ENCODE results near the gene PDK1.
A peak's percentile ranks its signal among the peaks of the same experiment; 100 is the strongest.
"Not testable (repeated sequence)": the region's sequence is repeated elsewhere in the genome, so short reads cannot be mapped to it uniquely, and the experiment has no call there.

The PDK1 gene

GRCh38 chr2:172555522-172556283 lies at the start of gene PDK1:
PDK1 (plus strand) TSS chr2:172556090; CDS start chr2:172556151, 61 bp downstream.
- peak; percentile 78 for DNase-seq

DNA sequence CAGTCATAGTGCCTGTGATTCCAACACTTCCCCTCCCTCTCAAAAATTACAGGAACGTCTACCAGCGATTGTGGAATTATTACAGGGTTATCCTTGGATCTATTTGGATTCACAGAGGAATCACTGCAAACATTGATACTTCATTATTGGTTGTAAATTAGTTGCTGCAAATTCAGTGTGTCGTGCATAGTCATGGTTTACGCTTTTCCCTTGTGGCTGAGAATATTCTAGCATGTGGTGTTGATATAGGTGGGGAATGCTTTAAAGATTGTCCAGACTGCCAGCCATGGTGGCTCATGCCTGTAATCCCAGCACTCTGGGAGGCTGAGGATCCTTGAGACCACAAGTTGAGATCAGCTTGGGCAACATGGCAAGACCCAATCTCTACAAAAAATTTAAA lies 48.7 kb upstream of the PDK1 start:
- no peak for DNase-seq

DNA sequence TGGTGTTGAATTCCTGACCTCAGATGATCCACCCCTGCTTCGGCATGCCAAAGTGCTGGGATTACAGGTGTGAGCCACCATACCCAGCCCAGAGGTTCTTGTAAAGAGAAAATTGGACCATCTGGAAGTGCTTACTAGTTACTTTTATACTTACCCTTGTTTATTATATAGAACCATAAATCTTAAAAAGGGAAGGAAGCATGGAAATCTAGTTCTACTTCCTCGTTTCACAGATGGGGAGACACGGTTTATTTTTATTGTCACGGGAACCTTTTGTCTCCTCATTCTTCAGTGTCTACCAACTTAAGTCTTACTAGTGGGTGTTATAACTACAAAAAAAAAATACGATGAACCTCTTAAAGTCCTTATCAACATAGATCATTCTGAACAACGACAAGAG lies 45.8 kb upstream of the PDK1 start:
- DNase-seq = no peak

DNA sequence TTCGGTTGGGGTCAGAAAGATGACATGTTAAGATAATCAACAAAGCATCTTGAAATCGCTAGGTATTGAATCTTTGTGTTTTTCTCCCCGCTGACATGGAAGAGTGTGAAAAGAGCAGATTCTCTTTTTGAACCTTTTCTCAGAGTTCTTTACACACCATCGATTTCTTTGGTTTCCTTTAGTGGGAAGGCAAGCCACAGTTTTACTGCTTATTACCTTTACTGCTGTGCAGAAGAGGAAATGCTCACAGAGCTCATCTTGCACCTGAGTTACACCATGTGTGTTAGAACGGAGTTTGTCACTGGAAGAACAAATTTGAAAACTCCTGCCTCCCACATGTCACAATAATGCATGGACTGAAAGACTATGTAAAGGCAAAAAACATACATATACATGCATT lies 45.3 kb upstream of the PDK1 start:
- DNase-seq = no peak

DNA sequence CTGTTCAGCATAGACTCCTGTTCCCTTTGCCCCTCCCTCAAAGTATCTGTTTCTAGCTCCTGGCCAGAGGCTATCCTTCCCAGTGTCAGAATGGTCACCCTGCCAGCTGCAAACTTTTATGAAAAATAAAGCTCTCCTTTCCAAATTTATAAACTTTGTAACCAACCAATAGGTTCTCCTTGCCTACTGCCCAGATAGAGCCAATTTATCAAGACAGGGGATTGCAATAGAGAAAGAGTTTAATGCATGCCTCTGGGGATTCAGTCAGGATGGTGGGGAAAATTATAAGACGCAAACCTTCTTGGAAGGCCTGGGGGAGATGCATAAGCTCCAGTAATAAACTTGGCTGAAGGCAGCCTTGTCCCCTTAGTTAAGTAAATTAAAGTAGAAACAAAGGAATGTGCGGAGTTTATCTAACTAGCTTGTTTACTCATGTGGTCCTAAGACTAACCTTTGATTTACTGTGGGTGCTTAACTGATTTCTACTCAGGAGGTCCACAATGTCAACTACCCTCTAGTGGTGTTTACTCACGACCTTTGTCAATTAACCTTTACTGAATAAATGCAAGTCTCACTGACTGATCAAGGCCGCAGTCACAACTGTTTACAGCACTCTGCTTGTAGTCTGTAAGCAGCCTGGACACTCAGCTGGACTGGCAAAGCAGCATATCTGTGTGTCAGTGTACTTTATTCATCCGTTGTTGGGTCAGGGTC lies 42.9 kb upstream of the PDK1 start:
- DNase-seq = no peak

DNA sequence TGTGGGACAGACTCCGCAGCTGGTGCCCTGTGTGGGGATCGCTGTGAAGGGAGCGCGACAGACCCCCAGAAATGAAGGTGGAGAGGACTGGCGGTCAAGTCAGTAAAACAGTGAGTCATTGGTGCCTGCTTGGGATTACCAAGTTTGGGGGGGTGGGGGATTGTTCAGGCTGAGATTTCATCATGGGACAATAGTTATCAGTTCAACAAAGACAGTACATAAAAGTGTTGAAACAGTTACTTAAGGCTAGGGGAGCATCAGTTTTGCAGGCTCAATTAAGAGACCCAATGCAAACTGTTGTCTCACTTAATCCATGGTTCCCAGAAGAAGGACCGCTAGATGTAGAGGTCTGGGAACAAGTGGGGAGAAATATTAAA lies 42.4 kb upstream of the PDK1 start:
- no peak for DNase-seq

DNA sequence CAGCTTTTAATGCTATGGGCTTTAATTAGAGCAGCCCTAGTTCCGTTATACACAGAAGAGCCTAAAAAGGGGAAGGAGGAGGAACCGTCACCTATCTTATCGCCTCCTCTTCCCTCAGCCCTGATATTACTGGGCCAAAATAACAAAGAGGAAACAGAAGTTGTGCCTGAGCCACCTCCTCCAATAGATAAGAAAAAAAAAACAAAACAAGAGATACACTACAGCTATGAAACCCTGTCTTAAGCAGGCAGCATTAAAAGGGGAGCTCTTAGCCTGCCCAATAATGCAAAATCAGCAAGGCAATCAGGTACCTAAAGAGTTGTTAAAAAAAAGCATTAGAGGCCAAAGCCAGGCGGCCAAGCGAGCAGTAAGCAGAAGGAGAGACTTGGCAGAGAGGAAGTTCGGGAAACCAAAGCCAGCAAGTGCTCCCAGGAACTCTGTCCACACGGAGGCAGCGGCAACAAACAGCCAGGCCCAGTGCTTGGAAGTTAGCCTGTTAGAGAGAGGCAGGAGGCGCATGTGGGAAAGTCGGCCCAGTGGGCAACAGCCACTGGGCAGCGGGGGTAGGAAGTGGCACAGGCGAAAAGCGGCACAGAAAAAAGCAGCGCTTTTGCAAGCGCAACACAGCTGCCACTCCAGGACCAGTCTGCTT lies 41.8 kb upstream of the PDK1 start:
- no peak for DNase-seq

DNA sequence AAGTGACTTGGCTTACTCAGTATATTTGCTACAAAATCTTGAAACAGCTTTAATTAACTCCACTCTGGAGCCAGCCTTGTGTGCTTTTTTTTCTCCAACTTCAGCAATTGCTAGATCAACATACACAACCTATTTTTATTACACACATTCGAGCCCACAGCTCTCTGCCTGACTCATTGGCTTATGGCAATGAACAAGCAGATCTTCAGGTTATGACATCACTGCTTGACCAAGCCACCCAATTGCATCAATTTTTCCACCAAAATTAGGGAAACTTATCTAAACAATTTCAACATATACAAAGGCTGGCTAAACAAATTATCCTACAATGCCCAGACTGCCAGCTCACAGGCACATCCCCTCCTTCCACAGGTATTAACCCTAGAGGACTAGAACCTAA lies 39.6 kb upstream of the PDK1 start:
- DNase-seq = no peak

GRCh38 chr2:172518995-172519394 lies 36.9 kb upstream of the PDK1 start:
- no peak for DNase-seq

DNA sequence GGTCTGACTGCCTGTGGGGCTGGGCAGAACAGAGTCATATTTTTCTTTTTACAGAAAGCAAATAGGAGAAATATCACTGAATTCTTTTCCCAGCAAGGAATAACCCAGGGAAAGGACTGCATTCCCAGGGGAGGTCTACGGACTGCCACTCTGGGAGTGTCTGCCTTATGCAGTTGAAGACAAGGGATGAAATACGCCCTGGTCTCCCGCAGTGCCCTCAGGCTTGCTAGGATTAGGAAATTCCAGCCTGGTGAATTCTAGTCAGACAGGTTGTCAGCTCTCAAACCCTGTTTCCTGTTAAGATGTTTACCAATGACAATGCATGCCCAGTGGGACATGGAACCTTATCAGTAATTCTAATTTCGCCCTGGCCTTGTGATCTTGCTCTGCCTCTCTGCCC lies 30.3 kb upstream of the PDK1 start:
- no peak for DNase-seq

DNA sequence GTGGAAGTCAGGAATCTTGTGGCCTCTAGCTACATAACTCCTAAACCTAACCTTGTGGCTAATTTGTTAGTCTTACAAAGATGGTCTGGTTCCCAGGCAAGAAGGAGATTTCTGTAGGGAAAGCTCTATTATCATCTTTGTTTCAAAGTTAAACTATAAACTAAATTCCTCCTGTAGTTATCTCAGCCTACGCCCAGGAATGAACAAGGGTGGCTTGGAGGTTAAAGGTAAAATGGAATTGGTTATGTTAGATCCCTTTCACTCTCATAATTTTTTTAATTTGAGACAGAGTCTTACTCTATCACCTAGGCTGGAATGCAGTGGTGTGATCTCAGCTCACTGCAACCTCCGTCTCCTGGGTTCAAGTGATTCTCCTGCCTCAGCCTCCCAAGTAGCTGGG lies 24.6 kb upstream of the PDK1 start:
- DNase-seq = no peak

GRCh38 chr2:172532461-172532860 lies 23.4 kb upstream of the PDK1 start:
- DNase-seq = not testable (repeated sequence)

- DNase-seq = no peak
These were observed 22.2 kb upstream of the PDK1 start for GRCh38 chr2:172533687-172534086.

DNA sequence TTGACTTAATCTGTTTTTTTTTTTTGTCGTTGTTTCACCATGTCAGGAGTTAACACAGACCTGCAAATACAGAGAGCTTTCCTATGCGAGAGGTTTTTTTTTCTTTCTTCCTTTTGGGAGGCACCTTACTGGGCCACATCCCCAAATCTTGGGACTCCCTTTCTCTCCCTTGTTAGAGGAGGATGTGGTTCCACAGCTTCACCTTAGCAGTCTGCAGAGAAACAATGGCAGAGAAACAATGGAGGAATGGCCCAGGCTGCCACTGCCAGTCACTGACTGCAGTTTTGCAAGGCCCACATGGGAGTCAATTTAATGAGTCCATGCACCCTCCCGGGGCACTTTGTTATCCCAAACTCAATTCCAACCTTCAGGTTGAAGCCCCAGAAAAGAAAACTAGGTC lies 20.8 kb upstream of the PDK1 start:
- DNase-seq = no peak

GRCh38 chr2:172537851-172538250 lies 18.0 kb upstream of the PDK1 start:
- DNase-seq = not testable (repeated sequence)

DNA sequence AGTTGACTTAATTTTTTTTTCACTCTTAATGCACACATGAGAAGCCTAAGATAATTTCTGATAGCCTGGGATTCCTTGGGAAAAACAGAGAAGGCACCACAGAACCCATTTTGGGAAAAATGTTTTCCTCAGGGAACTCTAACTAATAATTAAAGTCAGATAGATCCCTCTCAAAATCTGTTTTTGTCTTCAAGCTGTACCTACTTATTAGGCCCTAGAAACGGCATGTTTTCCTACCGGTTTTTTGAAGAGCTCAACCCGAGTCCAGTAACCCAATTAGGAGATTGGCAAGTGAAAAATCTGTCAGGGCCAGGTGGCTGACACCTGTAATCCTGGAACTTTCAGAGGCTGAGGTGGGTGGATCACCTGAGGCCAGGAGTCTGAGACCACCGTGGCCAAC lies 16.1 kb upstream of the PDK1 start:
- no peak for DNase-seq

DNA sequence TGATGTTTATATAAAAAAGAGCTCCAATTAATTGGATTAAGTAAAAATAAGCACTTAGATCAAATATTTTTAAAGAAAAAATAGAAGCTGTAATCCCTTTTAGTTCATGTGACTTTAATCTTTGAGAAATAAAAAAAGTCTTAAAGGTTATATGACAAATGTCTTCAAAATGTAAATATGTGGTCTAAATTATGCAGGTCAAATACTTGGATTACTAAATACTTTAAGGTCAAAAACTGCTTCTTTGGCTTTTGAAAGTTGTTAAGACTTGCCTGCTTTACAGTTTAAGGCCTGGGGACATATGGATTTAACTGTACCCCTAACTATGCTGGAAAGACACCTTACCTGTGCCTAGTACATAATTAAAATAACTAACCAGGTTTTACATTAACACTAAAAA lies 15.5 kb upstream of the PDK1 start:
- no peak for DNase-seq

- no peak for DNase-seq
These were observed 10.3 kb upstream of the PDK1 start for GRCh38 chr2:172545408-172546075.

- DNase-seq = no peak
These were observed 6.8 kb upstream of the PDK1 start for GRCh38 chr2:172549131-172549530.

- DNase-seq = not testable (repeated sequence)
These were observed 6.1 kb upstream of the PDK1 start for GRCh38 chr2:172549802-172550201.

- no peak for DNase-seq
These were observed 5.5 kb upstream of the PDK1 start for GRCh38 chr2:172550419-172550818.

DNA sequence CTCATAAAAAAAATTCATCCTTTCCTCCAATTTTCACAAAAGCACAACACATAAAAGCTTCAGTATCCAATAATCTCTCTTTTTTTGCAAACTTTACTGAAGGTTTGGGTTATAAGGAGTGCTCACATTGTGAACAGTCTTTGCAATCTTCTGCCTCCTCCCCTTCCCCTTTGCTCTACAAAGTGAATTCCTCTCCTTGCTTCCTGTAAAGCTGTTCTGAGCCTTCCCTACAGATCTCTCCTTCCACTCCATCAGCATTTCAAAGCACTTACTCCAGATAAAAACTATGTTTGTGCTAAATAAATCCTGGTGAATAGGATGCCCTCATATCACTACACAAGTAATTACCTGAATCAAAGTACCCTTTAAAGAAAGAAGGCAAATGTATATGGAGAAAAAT lies 4.6 kb upstream of the PDK1 start:
- DNase-seq = no peak

- DNase-seq = no peak
These were observed 3.2 kb upstream of the PDK1 start for GRCh38 chr2:172552547-172553291.
